GM19240 (cell line): ENCODE results near the gene TBCD.
"Not testable (repeated sequence)": the region's sequence is repeated elsewhere in the genome, so short reads cannot be mapped to it uniquely, and the experiment has no call there.

Experiments used
- DNase-seq: peaks from one replicate; pipeline ENCODE4 v3.0.0; 2011; ENCODE audit warnings: low spot score; ENCODE audit not compliant: insufficient read length

TBCD gene

GRCh38 chr17:82765371-82765770 lies 13.5 kb downstream of the TBCD start:
- DNase-seq = no peak

GRCh38 chr17:82767041-82767754 lies 15.3 kb downstream of the TBCD start:
- no peak for DNase-seq

GRCh38 chr17:82769041-82769440 lies 17.2 kb downstream of the TBCD start:
- no peak for DNase-seq

GRCh38 chr17:82772026-82772425 lies 20.2 kb downstream of the TBCD start:
- DNase-seq = no peak

GRCh38 chr17:82774456-82774855 lies 22.6 kb downstream of the TBCD start:
- DNase-seq = not testable (repeated sequence)

- DNase-seq = no peak
Observed at GRCh38 chr17:82775001-82775823, 23.3 kb downstream of the TBCD start.

- no peak for DNase-seq
Observed at GRCh38 chr17:82776454-82776853, 24.6 kb downstream of the TBCD start.

- not testable (repeated sequence) for DNase-seq
Observed at GRCh38 chr17:82777778-82778375, 26.0 kb downstream of the TBCD start.

- no peak for DNase-seq
Observed at GRCh38 chr17:82779541-82779940, 27.7 kb downstream of the TBCD start.

- DNase-seq = no peak
Observed at GRCh38 chr17:82780195-82780594, 28.3 kb downstream of the TBCD start.

- DNase-seq = no peak
Observed at GRCh38 chr17:82780971-82781893, 29.4 kb downstream of the TBCD start.

- DNase-seq = peak; percentile 95
Observed at GRCh38 chr17:82781894-82782274, 30.0 kb downstream of the TBCD start.

GRCh38 chr17:82782657-82783207 lies 30.9 kb downstream of the TBCD start:
- no peak for DNase-seq

GRCh38 chr17:82783498-82783897 lies 31.6 kb downstream of the TBCD start:
- no peak for DNase-seq

GRCh38 chr17:82785581-82785980 lies 33.7 kb downstream of the TBCD start:
- not testable (repeated sequence) for DNase-seq

GRCh38 chr17:82786427-82786826 lies 34.6 kb downstream of the TBCD start:
- no peak for DNase-seq

GRCh38 chr17:82787081-82787848 lies 35.4 kb downstream of the TBCD start:
- no peak for DNase-seq

- DNase-seq = no peak
Observed at GRCh38 chr17:82788206-82789001, 36.5 kb downstream of the TBCD start.

GRCh38 chr17:82789051-82789592 lies 37.3 kb downstream of the TBCD start:
- DNase-seq = no peak
